T-helper 1 cell (primary cell): ENCODE results near the gene CITED4.
"Not testable (repeated sequence)": the region's sequence is repeated elsewhere in the genome, so short reads cannot be mapped to it uniquely, and the experiment has no call there.

Source experiments
- DNase-seq, 5 donors: peaks; one replicate each; pipeline ENCODE4 v3.0.0-alpha.2; 2012 to 2020
- total RNA-seq, 4 donors: gene quantifications; one replicate each; lab custom pipeline; 2026; lab: John Stamatoyannopoulos, UW

Gene CITED4, protein sequence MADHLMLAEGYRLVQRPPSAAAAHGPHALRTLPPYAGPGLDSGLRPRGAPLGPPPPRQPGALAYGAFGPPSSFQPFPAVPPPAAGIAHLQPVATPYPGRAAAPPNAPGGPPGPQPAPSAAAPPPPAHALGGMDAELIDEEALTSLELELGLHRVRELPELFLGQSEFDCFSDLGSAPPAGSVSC
- 6.7 to 30.8 (median 11.3) reads per million in 4 donors for total RNA-seq

- DNase-seq: peak; percentile 91 to 95 (median 94)
These were observed at the start of gene CITED4 for GRCh38 chr1:40862008-40862863. TSS of gene CITED4 (minus strand) at chr1:40862363. CDS start at chr1:40862127, 236 bp downstream.

DNA sequence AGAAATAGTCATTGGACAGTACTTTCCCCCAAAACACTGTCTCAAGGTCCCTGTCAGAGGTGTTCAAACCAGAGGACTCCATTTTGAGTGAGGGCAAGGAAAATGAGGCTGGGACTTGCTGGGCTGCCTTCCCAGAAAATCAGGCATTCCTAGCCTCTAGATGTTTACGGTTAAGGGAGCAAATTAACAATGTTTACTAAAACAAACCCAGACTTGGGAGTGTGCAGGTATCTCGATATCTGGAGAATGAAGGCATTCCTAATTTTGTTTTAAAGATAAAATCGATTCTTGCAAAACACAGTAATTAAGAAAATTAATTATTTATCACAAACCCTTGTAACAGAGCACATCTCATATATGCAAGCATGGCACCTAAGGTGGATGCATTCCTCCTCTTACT lies 48.9 kb upstream of the CITED4 start:
- no peak for DNase-seq

GRCh38 chr1:40909281-40909680 lies 47.1 kb upstream of the CITED4 start:
- no peak for DNase-seq

DNA sequence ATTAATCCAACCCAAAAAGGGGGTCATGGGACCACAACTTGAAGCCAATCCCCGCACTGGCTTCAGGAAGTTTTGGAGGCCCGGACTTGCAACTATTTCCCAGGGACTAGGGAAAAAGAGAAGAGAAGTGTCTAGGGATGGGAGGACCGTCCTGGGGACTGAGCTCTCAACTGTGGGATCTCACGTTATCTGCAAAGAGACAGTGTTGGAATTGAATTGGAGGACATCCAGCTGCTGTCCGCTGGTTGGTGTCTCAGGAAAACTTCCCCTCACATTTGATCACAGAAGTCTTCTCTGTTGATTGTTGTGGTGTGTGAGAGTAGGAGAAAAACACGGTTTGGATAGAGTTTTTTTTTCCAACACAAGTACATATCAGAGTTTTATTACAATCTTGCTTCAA lies 46.2 kb upstream of the CITED4 start:
- DNase-seq: no peak

DNA sequence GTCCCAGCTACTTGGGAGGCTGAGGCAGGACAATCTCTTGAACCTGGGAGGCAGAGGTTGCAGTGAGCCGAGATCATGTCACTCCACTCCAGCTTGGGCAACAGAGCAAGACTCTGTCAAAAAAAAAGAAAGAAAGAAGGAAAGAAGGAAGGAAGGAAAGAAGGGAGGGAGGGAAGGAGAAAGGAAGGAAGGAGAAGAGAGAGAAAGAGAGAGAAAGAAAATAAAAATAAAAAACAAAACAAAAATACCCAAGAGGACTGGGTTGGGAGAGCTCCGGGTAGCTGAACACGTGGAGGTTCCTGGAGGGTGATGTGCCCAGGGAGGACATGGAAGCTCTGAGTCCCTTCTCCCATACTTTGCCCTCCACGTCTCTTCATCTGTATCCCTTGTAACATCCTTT lies 45.7 kb upstream of the CITED4 start:
- no peak for DNase-seq

DNA sequence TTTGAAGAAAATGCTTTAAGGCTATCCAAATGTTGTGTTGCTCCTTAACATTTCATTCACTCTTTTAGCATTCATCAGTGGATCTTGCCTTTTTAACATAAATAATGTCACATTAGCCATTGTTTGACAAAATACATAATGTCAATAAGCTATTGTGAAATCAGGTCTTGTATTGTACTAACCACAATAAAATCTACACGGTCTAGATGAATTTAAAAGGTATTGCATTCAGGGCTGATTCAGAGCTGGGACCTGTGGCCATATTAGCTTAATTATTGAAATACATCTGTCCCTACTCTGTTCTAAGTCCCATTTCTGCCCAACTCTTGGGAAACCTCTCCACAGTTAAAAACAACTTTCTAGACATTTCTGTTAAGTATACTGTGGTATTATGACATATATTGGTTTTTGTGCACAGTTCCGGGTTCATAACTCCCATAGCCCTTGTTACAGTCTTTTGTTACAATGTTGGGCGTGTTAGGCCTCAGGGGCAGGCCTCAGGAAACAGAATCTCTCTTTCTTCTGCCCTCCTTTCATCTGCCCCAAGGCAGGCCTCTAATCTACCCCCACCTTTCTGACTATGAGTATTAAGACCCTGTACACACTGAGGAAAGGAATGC lies 44.7 kb upstream of the CITED4 start:
- no peak for DNase-seq

- no peak for DNase-seq
These were observed 42.9 kb upstream of the CITED4 start for GRCh38 chr1:40905061-40905460.

GRCh38 chr1:40903106-40903505 lies 40.9 kb upstream of the CITED4 start:
- DNase-seq: no peak

DNA sequence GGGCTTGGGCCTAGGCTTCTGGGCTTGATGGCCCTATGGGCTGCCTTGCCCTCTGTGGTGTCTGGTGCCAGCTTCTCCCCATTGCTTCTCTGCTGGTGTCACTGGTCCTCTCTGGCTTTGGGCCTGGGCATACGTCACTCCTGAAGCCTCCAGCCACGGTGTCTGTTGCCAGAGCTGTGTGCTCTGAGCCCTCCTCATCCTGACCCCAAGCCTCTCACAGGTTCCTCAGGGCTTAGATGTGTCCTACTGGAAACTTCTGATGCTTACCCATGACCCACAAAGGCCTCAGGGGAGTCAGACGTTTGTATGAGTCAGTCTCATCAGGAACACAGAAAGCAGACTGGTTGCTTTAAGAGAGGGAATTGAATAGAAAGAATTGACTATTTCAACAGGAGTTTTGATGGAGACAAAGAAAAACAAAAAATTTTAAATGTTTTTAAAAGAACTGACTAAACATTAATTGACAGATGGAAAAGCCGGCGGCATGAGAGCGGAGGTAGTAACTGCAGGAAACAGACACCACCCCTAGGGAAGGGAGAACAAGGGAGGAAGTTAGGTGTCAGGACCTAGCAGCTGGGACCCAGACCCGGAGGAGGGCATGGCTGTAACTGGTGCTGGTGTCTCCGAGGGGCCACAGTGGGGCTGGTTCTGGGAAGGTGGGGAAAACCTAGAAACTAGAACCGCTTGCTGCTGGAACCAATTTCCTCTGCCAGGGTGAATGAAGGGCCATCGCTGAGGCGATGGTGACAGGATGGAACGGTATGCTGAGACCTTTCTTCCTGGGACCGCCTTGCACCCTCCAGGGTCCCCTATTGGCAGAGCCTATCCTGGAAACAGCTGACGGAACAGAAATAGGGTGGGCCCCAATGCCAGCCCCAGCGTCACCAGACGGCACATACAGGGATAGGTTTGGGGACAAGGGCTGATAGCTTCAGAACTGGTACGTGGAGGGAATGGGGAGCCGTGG lies 40.0 kb upstream of the CITED4 start:
- no peak for DNase-seq

- no peak for DNase-seq
These were observed 37.2 kb upstream of the CITED4 start for GRCh38 chr1:40899230-40899870.

- no peak for DNase-seq
These were observed 36.3 kb upstream of the CITED4 start for GRCh38 chr1:40898431-40898901.

DNA sequence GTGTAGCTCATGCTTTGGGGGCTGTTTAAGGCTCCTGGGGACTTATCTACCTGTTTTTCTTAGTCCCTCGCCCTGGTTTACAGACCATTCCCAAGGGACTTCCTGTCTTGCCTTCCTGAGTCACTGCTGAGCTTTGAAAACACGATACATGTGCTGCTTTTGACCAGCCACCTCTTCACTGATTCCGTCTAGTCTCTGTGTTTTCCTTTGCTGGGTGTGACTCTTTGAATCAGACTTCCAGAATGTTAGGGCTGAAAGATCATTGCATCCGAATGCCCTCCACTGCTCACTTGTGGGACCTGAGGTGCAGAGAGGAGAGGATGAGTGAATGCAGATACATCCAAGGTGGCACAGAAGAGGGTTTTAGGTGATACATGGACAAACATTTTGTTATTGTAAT lies 35.4 kb upstream of the CITED4 start:
- no peak for DNase-seq

- DNase-seq: no peak
These were observed 34.3 kb upstream of the CITED4 start for GRCh38 chr1:40896482-40896881.

GRCh38 chr1:40895601-40896000 lies 33.4 kb upstream of the CITED4 start:
- no peak for DNase-seq

GRCh38 chr1:40894858-40895257 lies 32.7 kb upstream of the CITED4 start:
- not testable (repeated sequence) for DNase-seq

DNA sequence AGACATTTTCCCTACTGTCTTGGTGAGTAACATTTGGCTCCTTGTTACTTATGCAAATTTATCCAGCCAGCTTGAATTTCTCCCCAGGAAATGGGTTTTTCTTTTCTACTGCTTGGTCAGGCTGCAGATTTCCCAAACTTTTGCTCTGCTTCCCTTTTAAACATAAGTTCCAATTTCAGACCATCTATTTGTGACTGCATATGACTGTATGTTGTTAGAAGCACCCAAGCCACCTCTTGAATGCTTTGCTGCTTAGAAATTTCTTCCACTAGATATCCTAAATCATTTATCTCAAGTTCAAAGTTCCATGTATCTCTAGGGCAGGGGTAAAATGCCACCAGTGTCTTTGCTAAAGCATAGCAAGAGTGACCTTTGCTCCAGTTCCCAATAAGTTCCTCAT lies 32.3 kb upstream of the CITED4 start:
- DNase-seq: no peak

GRCh38 chr1:40893946-40894345 lies 31.8 kb upstream of the CITED4 start:
- DNase-seq: no peak

DNA sequence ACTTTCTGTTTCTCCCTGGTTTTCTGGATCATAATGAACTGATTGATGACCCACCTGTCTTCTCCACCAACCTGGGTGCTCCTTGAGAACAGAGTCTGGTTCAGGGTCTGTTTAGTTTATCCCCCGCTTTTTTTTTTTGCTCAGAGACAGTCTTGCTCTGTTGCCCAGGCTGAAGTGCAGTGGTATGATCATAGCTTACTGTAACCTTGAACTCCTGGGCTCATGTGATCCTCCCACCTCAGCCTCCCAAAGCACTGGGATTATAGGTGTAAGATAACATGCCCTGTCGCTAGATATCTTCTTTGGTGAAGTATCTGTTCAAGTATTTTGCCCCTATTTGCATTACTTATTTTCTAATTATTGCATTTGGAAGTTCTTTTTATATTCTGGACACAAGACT lies 30.2 kb upstream of the CITED4 start:
- no peak for DNase-seq

GRCh38 chr1:40890771-40891170 lies 28.6 kb upstream of the CITED4 start:
- DNase-seq: no peak

DNA sequence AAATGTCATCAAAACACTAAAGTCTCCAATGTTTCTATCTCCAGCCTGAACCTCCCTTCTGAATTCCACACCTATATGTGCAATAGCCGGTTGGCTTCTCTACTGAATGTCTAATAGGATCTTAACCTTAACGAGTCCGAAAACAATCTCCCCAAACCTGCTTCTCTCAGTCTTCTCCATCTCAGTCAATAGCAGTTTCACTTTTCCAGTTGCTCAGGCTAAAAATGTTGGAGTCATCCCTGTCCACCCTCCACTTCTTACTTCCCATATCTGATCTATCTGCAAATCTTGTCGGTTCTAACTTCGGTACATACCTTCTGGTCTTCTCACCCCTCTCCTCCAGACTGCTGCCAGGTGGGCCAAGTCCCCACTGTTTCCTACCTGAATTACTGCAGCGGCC lies 25.5 kb upstream of the CITED4 start:
- no peak for DNase-seq

- no peak for DNase-seq
These were observed 24.8 kb upstream of the CITED4 start for GRCh38 chr1:40887012-40887378.
